NCI-H524 (cell line): ENCODE measurements around the gene RNF222.

Experiments used
- DNase-seq, 2 experiments: peaks; one replicate each; lab custom pipeline; 2025; lab: John Stamatoyannopoulos, UW

Gene RNF222

GRCh38 chr17:8345052-8345690 is 52.5 kb downstream of the RNF222 start:
- no peak for DNase-seq

- DNase-seq, result no peak
Measured at GRCh38 chr17:8341456-8341855, 56.2 kb downstream of the RNF222 start.
